Measurements from ENCODE around the gene TRIM9.

TRIM9 gene

GRCh38 chr14:51094901-51095853 is at the start of gene TRIM9:
Gene TRIM9 (minus strand): TSS chr14:51095105. CDS start chr14:51094939, 166 bp downstream.
- peak; percentile 94 for DNase-seq (ENCODE audit: low read depth in 2 of 2)

GRCh38 chr14:51140856-51141255 is 46.0 kb upstream of the TRIM9 start:
- DNase-seq (ENCODE audit: low read depth in 2 of 2), result no peak

GRCh38 chr14:51140338-51140737 is 45.4 kb upstream of the TRIM9 start:
- no peak for DNase-seq (ENCODE audit: low read depth in 2 of 2)

GRCh38 chr14:51139121-51139681 is 44.3 kb upstream of the TRIM9 start:
- DNase-seq (ENCODE audit: low read depth in 2 of 2), result no peak

- no peak for DNase-seq (ENCODE audit: low read depth in 2 of 2)
Observed at GRCh38 chr14:51138404-51139103, 43.6 kb upstream of the TRIM9 start.

GRCh38 chr14:51131516-51131915 is 36.6 kb upstream of the TRIM9 start:
- no peak for DNase-seq (ENCODE audit: low read depth in 2 of 2)

- DNase-seq (ENCODE audit: low read depth in 2 of 2), result no peak
Observed at GRCh38 chr14:51129130-51129529, 34.2 kb upstream of the TRIM9 start.

- no peak for DNase-seq (ENCODE audit: low read depth in 2 of 2)
Observed at GRCh38 chr14:51124029-51124428, 29.1 kb upstream of the TRIM9 start.

- no peak for DNase-seq (ENCODE audit: low read depth in 2 of 2)
Observed at GRCh38 chr14:51121096-51121495, 26.2 kb upstream of the TRIM9 start.

GRCh38 chr14:51119411-51120051 is 24.6 kb upstream of the TRIM9 start:
- no peak for DNase-seq (ENCODE audit: low read depth in 2 of 2)

GRCh38 chr14:51118993-51119392 is 24.1 kb upstream of the TRIM9 start:
- DNase-seq (ENCODE audit: low read depth in 2 of 2), result no peak

GRCh38 chr14:51117593-51117992 is 22.7 kb upstream of the TRIM9 start:
- DNase-seq (ENCODE audit: low read depth in 2 of 2), result no peak

GRCh38 chr14:51116682-51117081 is 21.8 kb upstream of the TRIM9 start:
- DNase-seq (ENCODE audit: low read depth in 2 of 2), result no peak

GRCh38 chr14:51109651-51110050 is 14.7 kb upstream of the TRIM9 start:
- no peak for DNase-seq (ENCODE audit: low read depth in 2 of 2)

GRCh38 chr14:51107801-51108200 is 12.9 kb upstream of the TRIM9 start:
- no peak for DNase-seq (ENCODE audit: low read depth in 2 of 2)

- DNase-seq (ENCODE audit: low read depth in 2 of 2), result no peak
Observed at GRCh38 chr14:51104467-51104866, 9.6 kb upstream of the TRIM9 start.

- DNase-seq (ENCODE audit: low read depth in 2 of 2), result no peak
Observed at GRCh38 chr14:51097287-51097686, 2.4 kb upstream of the TRIM9 start.

GRCh38 chr14:51096870-51097269 is 2.0 kb upstream of the TRIM9 start:
- no peak for DNase-seq (ENCODE audit: low read depth in 2 of 2)

- no peak for DNase-seq (ENCODE audit: low read depth in 2 of 2)
Observed at GRCh38 chr14:51095854-51096823, 1.2 kb upstream of the TRIM9 start.

- no peak for DNase-seq (ENCODE audit: low read depth in 2 of 2)
Observed at GRCh38 chr14:51094282-51094821, 553 bp downstream of the TRIM9 start.

Measured in fibroblast of skin of left quadriceps (primary cell).